Mesothelial cell of epicardium (in vitro differentiated cells): ENCODE data around the gene MC5R. TPM values are rescaled to one million over a fixed set of nuclear protein-coding genes. Genes with fewer than 3 reads are reported as not detected.

ENCODE experiments used
- DNase-seq, 2 experiments: peaks; one replicate each; pipeline ENCODE4 v3.0.0; 2021; ENCODE audit warnings: low spot score in 2 of 2; ENCODE audit not compliant: unreplicated experiment in 2 of 2
- H3K27ac Mint-ChIP-seq: 2 replicates; pipeline ENCODE4 v1.8.0; 2021; ENCODE audit warnings: mixed read lengths
- H3K27me3 Mint-ChIP-seq: 2 replicates; pipeline ENCODE4 v1.8.0; 2021; ENCODE audit warnings: low read depth, mixed read lengths
- H3K36me3 Mint-ChIP-seq: 2 replicates; pipeline ENCODE4 v1.8.0; 2021; ENCODE audit warnings: mixed read lengths
- H3K4me1 Mint-ChIP-seq: 2 replicates; pipeline ENCODE4 v1.8.0; 2021; ENCODE audit warnings: mixed read lengths
- H3K4me3 Mint-ChIP-seq: 2 replicates; pipeline ENCODE4 v1.8.0; 2021; ENCODE audit warnings: mild to moderate bottlenecking, moderate library complexity, mixed read lengths
- H3K9me3 Mint-ChIP-seq: 2 replicates; pipeline ENCODE4 v1.8.0; 2021; ENCODE audit warnings: mixed read lengths
- CTCF ChIP-seq: fragments of 200-600 bp; sonication (generic); IDR thresholded peaks from one replicate; pipeline ENCODE4 v1.5.0; 2021; ENCODE audit warnings: antibody characterized with exemption; ENCODE audit not compliant: unreplicated experiment
- total RNA-seq: library from RNA; stranded (reverse); gene quantifications from 3 replicates; pipeline ENCODE4 v1.2.1, GENCODE V29; 2021

MC5R gene
- total RNA-seq, 1 donor from 2014 or later: not detected

GRCh38 chr18:13808294-13809042, 15.5 kb upstream of the MC5R start:
- Mint-ChIP-seq H3K27me3 (peaks cover 12% of the 10 kb centered on the region), H3K9me3 (peaks cover 5% of the 10 kb centered on the region), H3K4me3 (no peak overlapping the region), H3K36me3 (no peaks in the 10 kb centered on the region), H3K27ac (no peak overlapping the region), H3K4me1 (peaks cover 17% of the 10 kb centered on the region)
- no peak for TF ChIP-seq CTCF
- no peak for DNase-seq

- Mint-ChIP-seq H3K36me3 (no peaks in the 10 kb centered on the region), H3K4me1 (peaks cover 17% of the 10 kb centered on the region), H3K27me3 (peaks cover 10% of the 10 kb centered on the region), H3K9me3 (peaks cover 5% of the 10 kb centered on the region), H3K4me3 (no peak overlapping the region), H3K27ac (no peak overlapping the region)
- no peak for TF ChIP-seq CTCF
- DNase-seq: no peak
Observed at GRCh38 chr18:13809043-13809430, 14.9 kb upstream of the MC5R start.

GRCh38 chr18:13809531-13810255, 14.3 kb upstream of the MC5R start:
- Mint-ChIP-seq H3K27me3 (peaks cover 4% of the 10 kb centered on the region), H3K27ac (no peak overlapping the region), H3K4me3 (no peak overlapping the region), H3K4me1 (peaks cover 17% of the 10 kb centered on the region), H3K36me3 (no peaks in the 10 kb centered on the region), H3K9me3 (peaks cover 2% of the 10 kb centered on the region)
- no peak for DNase-seq
- no peak for TF ChIP-seq CTCF

GRCh38 chr18:13810950-13811485, 12.9 kb upstream of the MC5R start:
- Mint-ChIP-seq H3K4me1 (peaks cover 17% of the 10 kb centered on the region), H3K36me3 (no peaks in the 10 kb centered on the region), H3K27ac (no peak overlapping the region), H3K27me3 (peaks cover 2% of the 10 kb centered on the region), H3K9me3 (no peaks in the 10 kb centered on the region), H3K4me3 (no peak overlapping the region)
- TF ChIP-seq CTCF: no peak
- no peak for DNase-seq

- Mint-ChIP-seq H3K4me1 (peaks cover 16% of the 10 kb centered on the region), H3K27me3 (peaks cover 2% of the 10 kb centered on the region), H3K36me3 (no peaks in the 10 kb centered on the region), H3K27ac (no peak overlapping the region), H3K9me3 (no peaks in the 10 kb centered on the region), H3K4me3 (no peak overlapping the region)
- no peak for TF ChIP-seq CTCF
- DNase-seq: no peak
Observed at GRCh38 chr18:13811993-13812392, 12.0 kb upstream of the MC5R start.
